ENCODE data around the gene OPHN1. TPM values are rescaled to one million over a fixed set of nuclear protein-coding genes. Genes with fewer than 3 reads are reported as not detected.

Gene OPHN1
- total and polyA plus RNA-seq, 2 of the 13 experiments (the other 11 are each of a cell fraction or from before 2014, with no cell fraction given): 1.6 to 1.7 TPM

DNA sequence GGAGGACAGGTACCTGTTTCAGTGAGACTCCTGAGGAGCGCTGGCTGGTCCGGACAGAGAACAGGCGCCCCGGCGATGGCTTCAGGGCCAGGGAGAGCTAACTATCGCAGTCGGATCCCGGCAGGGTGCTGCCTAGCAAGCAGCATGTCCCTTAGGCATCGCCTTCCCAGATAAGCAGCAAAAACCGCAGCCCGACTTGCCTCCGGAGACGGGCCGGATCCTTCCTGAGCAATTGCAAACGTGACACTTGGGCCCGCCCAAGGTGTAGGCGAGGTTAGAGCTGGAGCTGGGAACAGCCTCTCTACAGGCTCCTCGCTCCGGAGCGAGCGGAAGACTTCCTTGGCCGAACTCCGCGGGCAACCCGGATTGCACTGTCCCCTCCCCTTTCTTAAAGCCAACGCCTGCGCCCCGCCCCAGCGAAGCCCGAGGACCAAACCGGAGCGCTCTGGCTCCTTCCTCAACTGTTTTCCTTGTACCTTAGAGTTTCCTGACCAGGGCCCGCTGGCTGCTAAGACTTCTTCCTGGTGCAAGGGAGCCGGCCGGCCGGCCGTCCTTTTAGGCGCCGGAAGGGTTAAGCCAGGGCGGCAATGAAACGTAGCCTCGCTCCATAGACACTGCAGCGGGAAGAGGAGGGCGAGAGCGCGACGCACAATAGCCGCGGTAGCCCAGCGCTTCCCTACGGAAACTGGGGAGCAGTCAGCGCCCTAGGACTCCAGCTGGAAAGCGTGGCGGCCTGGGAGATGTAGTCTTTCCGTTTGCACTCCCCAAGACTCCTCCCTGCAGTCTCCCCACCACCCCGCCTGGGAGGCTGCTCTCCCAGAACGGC lies at the start of gene OPHN1 (continued):
- no peak for TF ChIP-seq JDP2 (CRISPR knock-in tag; IDR thresholded peaks at IDR 0.05; ENCODE audit: borderline replicate concordance)
- TF ChIP-seq GATAD2A (CRISPR knock-in tag; IDR thresholded peaks at IDR 0.05): peak; percentile 8; the same call in 1 of the 2 replicates
- no peak for TF ChIP-seq CC2D1A (CRISPR knock-in tag; IDR thresholded peaks at IDR 0.05)
- no peak for TF ChIP-seq CHD4 (IDR thresholded peaks at IDR 0.05; ENCODE audit: borderline replicate concordance, low read length)
- no peak for TF ChIP-seq GATA4 (IDR thresholded peaks at IDR 0.05; ENCODE audit: borderline replicate concordance, low read depth)
- TF ChIP-seq KDM2A (CRISPR knock-in tag; IDR thresholded peaks at IDR 0.05; ENCODE audit: borderline replicate concordance, low read depth): peak; percentile 37; the same call in 1 of the 2 replicates
- no peak for TF ChIP-seq ZNF766 (CRISPR knock-in tag; IDR thresholded peaks at IDR 0.05; ENCODE audit: borderline replicate concordance)
- TF ChIP-seq NFIB (CRISPR knock-in tag; IDR thresholded peaks at IDR 0.05; ENCODE audit: borderline replicate concordance): no peak
- TF ChIP-seq, protein P1, sequence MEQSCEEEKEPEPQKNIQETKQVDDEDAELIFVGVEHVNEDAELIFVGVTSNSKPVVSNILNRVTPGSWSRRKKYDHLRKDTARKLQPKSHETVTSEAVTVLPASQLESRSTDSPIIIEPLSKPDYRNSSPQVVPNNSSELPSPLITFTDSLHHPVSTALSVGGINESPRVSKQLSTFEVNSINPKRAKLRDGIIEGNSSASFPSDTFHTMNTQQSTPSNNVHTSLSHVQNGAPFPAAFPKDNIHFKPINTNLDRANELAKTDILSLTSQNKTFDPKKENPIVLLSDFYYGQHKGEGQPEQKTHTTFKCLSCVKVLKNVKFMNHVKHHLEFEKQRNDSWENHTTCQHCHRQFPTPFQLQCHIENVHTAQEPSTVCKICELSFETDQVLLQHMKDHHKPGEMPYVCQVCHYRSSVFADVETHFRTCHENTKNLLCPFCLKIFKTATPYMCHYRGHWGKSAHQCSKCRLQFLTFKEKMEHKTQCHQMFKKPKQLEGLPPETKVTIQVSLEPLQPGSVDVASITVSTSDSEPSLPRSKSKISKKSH (CRISPR knock-in tag; IDR thresholded peaks at IDR 0.05; ENCODE audit: borderline replicate concordance): no peak
- no peak for TF ChIP-seq NCOA5 (CRISPR knock-in tag; IDR thresholded peaks at IDR 0.05)
- TF ChIP-seq, protein P2, sequence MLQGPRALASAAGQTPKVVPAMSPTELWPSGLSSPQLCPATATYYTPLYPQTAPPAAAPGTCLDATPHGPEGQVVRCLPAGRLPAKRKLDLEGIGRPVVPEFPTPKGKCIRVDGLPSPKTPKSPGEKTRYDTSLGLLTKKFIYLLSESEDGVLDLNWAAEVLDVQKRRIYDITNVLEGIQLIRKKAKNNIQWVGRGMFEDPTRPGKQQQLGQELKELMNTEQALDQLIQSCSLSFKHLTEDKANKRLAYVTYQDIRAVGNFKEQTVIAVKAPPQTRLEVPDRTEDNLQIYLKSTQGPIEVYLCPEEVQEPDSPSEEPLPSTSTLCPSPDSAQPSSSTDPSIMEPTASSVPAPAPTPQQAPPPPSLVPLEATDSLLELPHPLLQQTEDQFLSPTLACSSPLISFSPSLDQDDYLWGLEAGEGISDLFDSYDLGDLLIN (CRISPR knock-in tag; IDR thresholded peaks at IDR 0.05; ENCODE audit: borderline replicate concordance): no peak
- no peak for TF ChIP-seq ZNF468 (CRISPR knock-in tag; IDR thresholded peaks at IDR 0.05)
- TF ChIP-seq TBX3 (IDR thresholded peaks at IDR 0.05; ENCODE audit: borderline replicate concordance): no peak
- TF ChIP-seq, protein P3, sequence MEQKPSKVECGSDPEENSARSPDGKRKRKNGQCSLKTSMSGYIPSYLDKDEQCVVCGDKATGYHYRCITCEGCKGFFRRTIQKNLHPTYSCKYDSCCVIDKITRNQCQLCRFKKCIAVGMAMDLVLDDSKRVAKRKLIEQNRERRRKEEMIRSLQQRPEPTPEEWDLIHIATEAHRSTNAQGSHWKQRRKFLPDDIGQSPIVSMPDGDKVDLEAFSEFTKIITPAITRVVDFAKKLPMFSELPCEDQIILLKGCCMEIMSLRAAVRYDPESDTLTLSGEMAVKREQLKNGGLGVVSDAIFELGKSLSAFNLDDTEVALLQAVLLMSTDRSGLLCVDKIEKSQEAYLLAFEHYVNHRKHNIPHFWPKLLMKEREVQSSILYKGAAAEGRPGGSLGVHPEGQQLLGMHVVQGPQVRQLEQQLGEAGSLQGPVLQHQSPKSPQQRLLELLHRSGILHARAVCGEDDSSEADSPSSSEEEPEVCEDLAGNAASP (CRISPR knock-in tag; IDR thresholded peaks at IDR 0.05; ENCODE audit: borderline replicate concordance): no peak
- TF ChIP-seq EHMT2 (IDR thresholded peaks at IDR 0.05; ENCODE audit: borderline replicate concordance, low read depth, low read length): no peak
- no peak for TF ChIP-seq ZNF782 (CRISPR knock-in tag; IDR thresholded peaks at IDR 0.05; ENCODE audit: borderline replicate concordance)
- TF ChIP-seq ZNF652 (CRISPR knock-in tag; IDR thresholded peaks at IDR 0.05; ENCODE audit: borderline replicate concordance, low read depth): peak; percentile 95
- no peak for TF ChIP-seq ARHGAP35 (CRISPR knock-in tag; IDR thresholded peaks at IDR 0.05; ENCODE audit: borderline replicate concordance)
- TF ChIP-seq, protein P4, sequence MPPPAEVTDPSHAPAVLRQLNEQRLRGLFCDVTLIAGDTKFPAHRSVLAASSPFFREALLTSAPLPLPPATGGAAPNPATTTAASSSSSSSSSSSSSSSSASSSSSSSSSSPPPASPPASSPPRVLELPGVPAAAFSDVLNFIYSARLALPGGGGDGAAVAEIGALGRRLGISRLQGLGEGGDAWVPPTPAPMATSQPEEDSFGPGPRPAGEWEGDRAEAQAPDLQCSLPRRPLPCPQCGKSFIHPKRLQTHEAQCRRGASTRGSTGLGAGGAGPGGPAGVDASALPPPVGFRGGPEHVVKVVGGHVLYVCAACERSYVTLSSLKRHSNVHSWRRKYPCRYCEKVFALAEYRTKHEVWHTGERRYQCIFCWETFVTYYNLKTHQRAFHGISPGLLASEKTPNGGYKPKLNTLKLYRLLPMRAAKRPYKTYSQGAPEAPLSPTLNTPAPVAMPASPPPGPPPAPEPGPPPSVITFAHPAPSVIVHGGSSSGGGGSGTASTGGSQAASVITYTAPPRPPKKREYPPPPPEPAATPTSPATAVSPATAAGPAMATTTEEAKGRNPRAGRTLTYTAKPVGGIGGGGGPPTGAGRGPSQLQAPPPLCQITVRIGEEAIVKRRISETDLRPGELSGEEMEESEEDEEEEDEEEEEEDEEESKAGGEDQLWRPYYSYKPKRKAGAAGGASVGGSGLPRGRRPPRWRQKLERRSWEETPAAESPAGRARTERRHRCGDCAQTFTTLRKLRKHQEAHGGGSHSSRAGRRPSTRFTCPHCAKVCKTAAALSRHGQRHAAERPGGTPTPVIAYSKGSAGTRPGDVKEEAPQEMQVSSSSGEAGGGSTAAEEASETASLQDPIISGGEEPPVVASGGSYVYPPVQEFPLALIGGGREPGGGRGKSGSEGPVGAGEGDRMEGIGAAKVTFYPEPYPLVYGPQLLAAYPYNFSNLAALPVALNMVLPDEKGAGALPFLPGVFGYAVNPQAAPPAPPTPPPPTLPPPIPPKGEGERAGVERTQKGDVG (CRISPR knock-in tag; IDR thresholded peaks at IDR 0.05; ENCODE audit: borderline replicate concordance): no peak
- TF ChIP-seq SRF (IDR thresholded peaks at IDR 0.05; ENCODE audit: low read depth, low read length): no peak
- no peak for TF ChIP-seq REL (CRISPR knock-in tag; conservative IDR thresholded peaks at IDR 0.05)
- no peak for TF ChIP-seq STAG1 (CRISPR knock-in tag; IDR thresholded peaks at IDR 0.05)

Data from HepG2 (cell line).